ENCODE results near the gene ZNF90.

GRCh38 chr19:20151617-20152145 is 73.9 kb downstream of the ZNF90 start:
- TF ChIP-seq EZH2phosphoT487 (IDR thresholded peaks at IDR 0.05; ENCODE audit: unreplicated experiment) (no peak), JUNB (IDR thresholded peaks at IDR 0.05; ENCODE audit: unreplicated experiment) (no peak), CREB1 (CRISPR knock-in tag; IDR thresholded peaks at IDR 0.05; ENCODE audit: low read depth) (no peak), POLR2AphosphoS5 (IDR thresholded peaks at IDR 0.05; ENCODE audit: low read depth) (no peak), EZH2 (IDR thresholded peaks at IDR 0.05; ENCODE audit: low read depth, unreplicated experiment) (no peak), ZNF331 (CRISPR knock-in tag; IDR thresholded peaks at IDR 0.05; ENCODE audit: low read depth) (no peak), ZNF114 (CRISPR knock-in tag; IDR thresholded peaks at IDR 0.05) (no peak)
- TF ChIP-seq, protein P1, sequence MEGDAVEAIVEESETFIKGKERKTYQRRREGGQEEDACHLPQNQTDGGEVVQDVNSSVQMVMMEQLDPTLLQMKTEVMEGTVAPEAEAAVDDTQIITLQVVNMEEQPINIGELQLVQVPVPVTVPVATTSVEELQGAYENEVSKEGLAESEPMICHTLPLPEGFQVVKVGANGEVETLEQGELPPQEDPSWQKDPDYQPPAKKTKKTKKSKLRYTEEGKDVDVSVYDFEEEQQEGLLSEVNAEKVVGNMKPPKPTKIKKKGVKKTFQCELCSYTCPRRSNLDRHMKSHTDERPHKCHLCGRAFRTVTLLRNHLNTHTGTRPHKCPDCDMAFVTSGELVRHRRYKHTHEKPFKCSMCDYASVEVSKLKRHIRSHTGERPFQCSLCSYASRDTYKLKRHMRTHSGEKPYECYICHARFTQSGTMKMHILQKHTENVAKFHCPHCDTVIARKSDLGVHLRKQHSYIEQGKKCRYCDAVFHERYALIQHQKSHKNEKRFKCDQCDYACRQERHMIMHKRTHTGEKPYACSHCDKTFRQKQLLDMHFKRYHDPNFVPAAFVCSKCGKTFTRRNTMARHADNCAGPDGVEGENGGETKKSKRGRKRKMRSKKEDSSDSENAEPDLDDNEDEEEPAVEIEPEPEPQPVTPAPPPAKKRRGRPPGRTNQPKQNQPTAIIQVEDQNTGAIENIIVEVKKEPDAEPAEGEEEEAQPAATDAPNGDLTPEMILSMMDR (conservative IDR thresholded peaks at IDR 0.05; ENCODE audit: low read depth in 2 of 2), result no peak
- TF ChIP-seq, protein P2, sequence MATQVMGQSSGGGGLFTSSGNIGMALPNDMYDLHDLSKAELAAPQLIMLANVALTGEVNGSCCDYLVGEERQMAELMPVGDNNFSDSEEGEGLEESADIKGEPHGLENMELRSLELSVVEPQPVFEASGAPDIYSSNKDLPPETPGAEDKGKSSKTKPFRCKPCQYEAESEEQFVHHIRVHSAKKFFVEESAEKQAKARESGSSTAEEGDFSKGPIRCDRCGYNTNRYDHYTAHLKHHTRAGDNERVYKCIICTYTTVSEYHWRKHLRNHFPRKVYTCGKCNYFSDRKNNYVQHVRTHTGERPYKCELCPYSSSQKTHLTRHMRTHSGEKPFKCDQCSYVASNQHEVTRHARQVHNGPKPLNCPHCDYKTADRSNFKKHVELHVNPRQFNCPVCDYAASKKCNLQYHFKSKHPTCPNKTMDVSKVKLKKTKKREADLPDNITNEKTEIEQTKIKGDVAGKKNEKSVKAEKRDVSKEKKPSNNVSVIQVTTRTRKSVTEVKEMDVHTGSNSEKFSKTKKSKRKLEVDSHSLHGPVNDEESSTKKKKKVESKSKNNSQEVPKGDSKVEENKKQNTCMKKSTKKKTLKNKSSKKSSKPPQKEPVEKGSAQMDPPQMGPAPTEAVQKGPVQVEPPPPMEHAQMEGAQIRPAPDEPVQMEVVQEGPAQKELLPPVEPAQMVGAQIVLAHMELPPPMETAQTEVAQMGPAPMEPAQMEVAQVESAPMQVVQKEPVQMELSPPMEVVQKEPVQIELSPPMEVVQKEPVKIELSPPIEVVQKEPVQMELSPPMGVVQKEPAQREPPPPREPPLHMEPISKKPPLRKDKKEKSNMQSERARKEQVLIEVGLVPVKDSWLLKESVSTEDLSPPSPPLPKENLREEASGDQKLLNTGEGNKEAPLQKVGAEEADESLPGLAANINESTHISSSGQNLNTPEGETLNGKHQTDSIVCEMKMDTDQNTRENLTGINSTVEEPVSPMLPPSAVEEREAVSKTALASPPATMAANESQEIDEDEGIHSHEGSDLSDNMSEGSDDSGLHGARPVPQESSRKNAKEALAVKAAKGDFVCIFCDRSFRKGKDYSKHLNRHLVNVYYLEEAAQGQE (IDR thresholded peaks at IDR 0.05; ENCODE audit: unreplicated experiment), result no peak

All from GM23338 (cell line).